IMR-90 (cell line): ENCODE measurements around the gene FOSB. TPM values are rescaled to one million over a fixed set of nuclear protein-coding genes. Genes with fewer than 3 reads are reported as not detected.

Source experiments
- ATAC-seq: fragments of 200-7000 bp; cut with Tn5 transposase; 2 replicates; pipeline ENCODE4 v1.9.1; 2020; ENCODE audit warnings: low read depth, mild to moderate bottlenecking, moderate library complexity
- BruUV-seq: library from RNA; stranded (reverse); fragments of 400-500 nt; replicated peaks from 2 replicates; lab custom pipeline; 2021; lab: Mats Ljungman, UMichigan
- CTCF ChIA-PET: fragments of 300-600 bp; formaldehyde crosslinking; extraction: SDS; loops from one replicate; lab custom pipeline; 2021; ENCODE audit warnings: antibody characterized with exemption; lab: Yijun Ruan, JAX
- POLR2A ChIA-PET: fragments of 300-600 bp; sonication (Branson Sonifier 250); formaldehyde crosslinking; loops from one replicate; lab custom pipeline; 2022; ENCODE audit warnings: antibody characterized with exemption; ENCODE audit not compliant: unreplicated experiment; lab: Charles Lee
- DNase-seq: peaks from one replicate; pipeline ENCODE4 v3.0.0; 2013
- H2AFZ ChIP-seq: replicated peaks from 2 replicates; pipeline ENCODE3; 2013; ENCODE audit warnings: low read length, mild to moderate bottlenecking; ENCODE audit not compliant: poor library complexity
- H2AK5ac ChIP-seq: 2 replicates; pipeline ENCODE4 v1.6.1; 2013; ENCODE audit warnings: low read depth, low read length, inconsistent platforms
- H2AK9ac ChIP-seq: replicated peaks from 2 replicates; pipeline ENCODE3; 2013; ENCODE audit warnings: mild to moderate bottlenecking, low read depth, low read length, moderate library complexity; ENCODE audit not compliant: poor library complexity
- H2BK120ac ChIP-seq: 2 replicates; pipeline ENCODE4 v1.6.1; 2013; ENCODE audit warnings: low read depth, low read length, inconsistent platforms
- H2BK15ac ChIP-seq: 3 replicates; pipeline ENCODE4 v1.6.1; 2013; ENCODE audit warnings: low read depth, low read length, inconsistent platforms
- H2BK20ac ChIP-seq: 2 replicates; pipeline ENCODE4 v1.6.1; 2013; ENCODE audit warnings: low read depth, mild to moderate bottlenecking, inconsistent platforms, low read length, moderate library complexity
- H2BK5ac ChIP-seq: 2 replicates; pipeline ENCODE4 v1.6.1; 2013; ENCODE audit warnings: mild to moderate bottlenecking, low read depth, low read length, inconsistent platforms; ENCODE audit not compliant: poor library complexity, severe bottlenecking
- H3K14ac ChIP-seq: replicated peaks from 2 replicates; pipeline ENCODE4 v1.6.1; 2013; ENCODE audit warnings: low read depth, low read length, inconsistent platforms
- H3K18ac ChIP-seq: 2 replicates; pipeline ENCODE4 v1.6.1; 2013; ENCODE audit warnings: low read depth, low read length, control low read depth
- H3K23ac ChIP-seq: 2 replicates; pipeline ENCODE4 v1.6.1; 2013; ENCODE audit warnings: low read depth, low read length, inconsistent platforms
- H3K27ac ChIP-seq: 2 replicates; pipeline ENCODE4 v1.5.1; 2013; ENCODE audit warnings: mild to moderate bottlenecking, control low read depth, low read length; ENCODE audit not compliant: insufficient read depth
- H3K27me3 ChIP-seq: 2 replicates; pipeline ENCODE4 v1.6.1; 2013; ENCODE audit warnings: low read length; ENCODE audit not compliant: control insufficient read depth, insufficient read depth
- H3K36me3 ChIP-seq: 2 replicates; pipeline ENCODE4 v1.6.1; 2013; ENCODE audit warnings: low read length, mixed read lengths; ENCODE audit not compliant: control insufficient read depth, insufficient read depth
- H3K4ac ChIP-seq: 2 replicates; pipeline ENCODE4 v1.6.1; 2013; ENCODE audit warnings: low read depth, low read length, inconsistent platforms
- H3K4me1 ChIP-seq: 2 replicates; pipeline ENCODE4 v1.6.1; 2013; ENCODE audit warnings: low read length, mixed read lengths; ENCODE audit not compliant: control insufficient read depth, insufficient read depth
- H3K4me2 ChIP-seq: 2 replicates; pipeline ENCODE4 v1.6.1; 2013; ENCODE audit warnings: low read depth, mild to moderate bottlenecking, control low read depth, low read length, moderate library complexity
- H3K4me3 ChIP-seq: 2 replicates; pipeline ENCODE4 v1.5.1; 2013; ENCODE audit warnings: low read depth, mild to moderate bottlenecking, control low read depth, low read length, moderate library complexity; ENCODE audit not compliant: insufficient read depth
- H3K56ac ChIP-seq: 2 replicates; pipeline ENCODE4 v1.6.1; 2013; ENCODE audit warnings: low read length, inconsistent platforms; ENCODE audit not compliant: insufficient read depth; ENCODE audit errors: extremely low read depth
- H3K79me1 ChIP-seq, 2 experiments: 2 replicates each; pipeline ENCODE4 v1.6.1; 2013; ENCODE audit warnings: low read length in 2 of 2, inconsistent platforms in 1 of 2, low read depth in 1 of 2
- H3K9ac ChIP-seq: 2 replicates; pipeline ENCODE4 v1.6.1; 2013; ENCODE audit warnings: low read depth, low read length, control low read depth
- H3K9me1 ChIP-seq: 2 replicates; pipeline ENCODE4 v1.6.1; 2013; ENCODE audit warnings: low read length, inconsistent platforms; ENCODE audit not compliant: insufficient read depth
- H3K9me3 ChIP-seq: 2 replicates; pipeline ENCODE4 v1.6.1; 2013; ENCODE audit warnings: low read length; ENCODE audit not compliant: control insufficient read depth, insufficient read depth
- H4K20me1 ChIP-seq: 2 replicates; pipeline ENCODE4 v1.6.1; 2013; ENCODE audit warnings: low read length, inconsistent platforms; ENCODE audit not compliant: insufficient read depth
- H4K5ac ChIP-seq: 2 replicates; pipeline ENCODE4 v1.6.1; 2013; ENCODE audit warnings: mild to moderate bottlenecking, low read depth, low read length, control low read depth
- H4K8ac ChIP-seq, 2 experiments: 2 replicates each; pipeline ENCODE4 v1.6.1; 2013; ENCODE audit warnings: low read depth in 2 of 2, low read length in 2 of 2, control low read depth in 1 of 2, inconsistent platforms in 1 of 2
- H4K91ac ChIP-seq: 2 replicates; pipeline ENCODE4 v1.6.1; 2013; ENCODE audit warnings: low read depth, low read length, inconsistent platforms; ENCODE audit not compliant: insufficient read depth
- ELK1 ChIP-seq: fragments of 150-350 bp; IDR thresholded peaks from 2 replicates; pipeline ENCODE4 v1.6.1; 2016; ENCODE audit warnings: low read depth, mild to moderate bottlenecking, low read length, moderate library complexity, borderline replicate concordance
- RAD21 ChIP-seq: IDR thresholded peaks from 2 replicates; pipeline ENCODE4 v1.6.1; 2012; ENCODE audit warnings: low read length, improper control_type of control experiment
- WGBS, 2 experiments: methylation state at CpG; one replicate each; pipeline versions ENCODE4 v1.1.5 to v1.1.7; 2013; ENCODE audit warnings: missing lambda C conversion rate in 2 of 2; ENCODE audit not compliant: insufficient read length in 1 of 2; ENCODE audit errors: extremely low coverage in 2 of 2; 5-methylcytosine and 5-hydroxymethylcytosine counted together
- dilution Hi-C: fragments of 300-500 bp; cut with HindIII; formaldehyde crosslinking; loops from one replicate; pipeline ENCODE4 v1.14.3; 2018; ENCODE audit warnings: low sequenced_read_pairs; ENCODE audit not compliant: unreplicated experiment
- in situ Hi-C: fragments of 300-500 bp; cut with MboI; formaldehyde crosslinking; loops from 3 replicates; pipeline ENCODE4 v1.14.3; 2019; ENCODE audit warnings: low sequenced_read_pairs, inconsistent platforms, mixed read lengths
- intact Hi-C: fragments of 100-400 bp; cut with micrococcal nuclease; formaldehyde crosslinking; loops from 2 replicates; pipeline ENCODE4 v1.10.0; 2022
- polyA plus RNA-seq, 3 experiments: library from polyadenylated mRNA; depleted of rRNA; stranded (reverse); fragments of >200 nt; gene quantifications; 2 replicates each; pipeline ENCODE4 v1.2.3, GENCODE V29; 2012; ENCODE audit warnings: low replicate concordance in 1 of 3
- total RNA-seq: library from RNA; depleted of rRNA; stranded (reverse); fragments of >200 nt; gene quantifications from 2 replicates; pipeline ENCODE4 v1.2.3, GENCODE V29; 2012
- TF ChIP-seq, protein P1 (sequence below): fragments of 150-350 bp; IDR thresholded peaks from 2 replicates; pipeline ENCODE4 v1.6.1; 2017; ENCODE audit warnings: mild to moderate bottlenecking, antibody characterized with exemption, low read length, low read depth
- TF ChIP-seq, protein P2 (sequence below): conservative IDR thresholded peaks from 2 replicates; pipeline ENCODE4 v1.5.1; 2012; ENCODE audit warnings: mild to moderate bottlenecking, low read depth, low read length, improper control_type of control experiment

Gene FOSB
- total and polyA plus RNA-seq, 2 of the 4 experiments (the other 2 are of a cell fraction), result 11.1 to 15.6 TPM

GRCh38 chr19:45498411-45499195, 30.8 kb downstream of the FOSB start, which contains the start of gene PPM1N:
PPM1N (plus strand) TSS chr19:45498443; CDS start chr19:45498473, 30 bp downstream.
- intact Hi-C loops (no loop called here), in situ Hi-C loops (no loop called here), dilution Hi-C loops (no loop called here)
- no peak within 1 kb of the TSS for H3K18ac ChIP-seq
- H4K91ac ChIP-seq, result no peak within 1 kb of the TSS
- no peak within 1 kb of the TSS for H2BK5ac ChIP-seq
- 0 out of 2 replicates have a peak within 1 kb of the TSS, but pooled peaks have one; percentile 31 for H3K23ac ChIP-seq
- H2BK20ac ChIP-seq, result no peak within 1 kb of the TSS
- H3K56ac ChIP-seq, result no peak within 1 kb of the TSS
- peak within 1 kb of the TSS; percentile 3; the same call in 1 of the 2 replicates for H2AK5ac ChIP-seq
- ChIA-PET CTCF (interaction anchor here (1.1 kb wide), 1 partner anchor 13 kb away, joined by 3 read pairs; no protein-coding TSS in a partner anchor), POLR2A (no interaction called here)
- BruUV-seq, result no TSS peak
- WGBS, 2 experiments, result 6% methylated on average over 36 of the region's 89 CpGs; no CpG with 5 or more reads in 1 of the 2 experiments
- H3K79me1 ChIP-seq, result peaks cover 0 to 3% of the 10 kb centered on the region in 2 experiments; a peak in 1 of 4 replicates
- H3K14ac ChIP-seq, result no peak within 1 kb of the TSS; the same call in 1 of the 2 replicates
- H4K5ac ChIP-seq, result peak within 1 kb of the TSS; percentile 3
- H3K27ac ChIP-seq, result no peak within 1 kb of the TSS; the same call in 1 of the 2 replicates
- H2BK15ac ChIP-seq, result 0 out of 3 replicates have a peak within 1 kb of the TSS, but pooled peaks have one; percentile 81
- H3K4me2 ChIP-seq, result peak within 1 kb of the TSS; percentile 64
- peaks cover 6% of the 10 kb centered on the region; the same call in 1 of the 2 replicates for H3K27me3 ChIP-seq
- 0 out of 2 replicates have a peak, but pooled peaks have one; percentile 3 for ATAC-seq
- H3K4ac ChIP-seq, result peak within 1 kb of the TSS; percentile 77
- H3K9me1 ChIP-seq, result peaks cover 9% of the 10 kb centered on the region
- peak within 1 kb of the TSS; percentile 79 to 94; a peak in 3 of 4 replicates for H4K8ac ChIP-seq
- H2AFZ ChIP-seq, result peak within 1 kb of the TSS; percentile 95
- H2BK120ac ChIP-seq, result no peak within 1 kb of the TSS
- peak within 1 kb of the TSS; percentile 37 for H3K9ac ChIP-seq
- TF ChIP-seq, protein P1, sequence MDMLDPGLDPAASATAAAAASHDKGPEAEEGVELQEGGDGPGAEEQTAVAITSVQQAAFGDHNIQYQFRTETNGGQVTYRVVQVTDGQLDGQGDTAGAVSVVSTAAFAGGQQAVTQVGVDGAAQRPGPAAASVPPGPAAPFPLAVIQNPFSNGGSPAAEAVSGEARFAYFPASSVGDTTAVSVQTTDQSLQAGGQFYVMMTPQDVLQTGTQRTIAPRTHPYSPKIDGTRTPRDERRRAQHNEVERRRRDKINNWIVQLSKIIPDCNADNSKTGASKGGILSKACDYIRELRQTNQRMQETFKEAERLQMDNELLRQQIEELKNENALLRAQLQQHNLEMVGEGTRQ, result no peak
- no peak for TF ChIP-seq ELK1
- no peak for TF ChIP-seq RAD21
- TF ChIP-seq, protein P2, sequence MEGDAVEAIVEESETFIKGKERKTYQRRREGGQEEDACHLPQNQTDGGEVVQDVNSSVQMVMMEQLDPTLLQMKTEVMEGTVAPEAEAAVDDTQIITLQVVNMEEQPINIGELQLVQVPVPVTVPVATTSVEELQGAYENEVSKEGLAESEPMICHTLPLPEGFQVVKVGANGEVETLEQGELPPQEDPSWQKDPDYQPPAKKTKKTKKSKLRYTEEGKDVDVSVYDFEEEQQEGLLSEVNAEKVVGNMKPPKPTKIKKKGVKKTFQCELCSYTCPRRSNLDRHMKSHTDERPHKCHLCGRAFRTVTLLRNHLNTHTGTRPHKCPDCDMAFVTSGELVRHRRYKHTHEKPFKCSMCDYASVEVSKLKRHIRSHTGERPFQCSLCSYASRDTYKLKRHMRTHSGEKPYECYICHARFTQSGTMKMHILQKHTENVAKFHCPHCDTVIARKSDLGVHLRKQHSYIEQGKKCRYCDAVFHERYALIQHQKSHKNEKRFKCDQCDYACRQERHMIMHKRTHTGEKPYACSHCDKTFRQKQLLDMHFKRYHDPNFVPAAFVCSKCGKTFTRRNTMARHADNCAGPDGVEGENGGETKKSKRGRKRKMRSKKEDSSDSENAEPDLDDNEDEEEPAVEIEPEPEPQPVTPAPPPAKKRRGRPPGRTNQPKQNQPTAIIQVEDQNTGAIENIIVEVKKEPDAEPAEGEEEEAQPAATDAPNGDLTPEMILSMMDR, result peak; percentile 3; the same call in 1 of the 2 replicates
- no peaks in the 10 kb centered on the region for H3K36me3 ChIP-seq
- peak; percentile 17 for DNase-seq
- H3K9me3 ChIP-seq, result no peaks in the 10 kb centered on the region
- no peaks in the 10 kb centered on the region for H3K4me1 ChIP-seq
- peak within 1 kb of the TSS; percentile 96 for H2AK9ac ChIP-seq
- peak within 1 kb of the TSS; percentile 29 for H3K4me3 ChIP-seq
- H4K20me1 ChIP-seq, result no peaks in the 10 kb centered on the region
